NCI-H1417 (cell line): Measurements from ENCODE around the gene SHB.
A peak's percentile ranks its signal among the peaks of the same experiment; 100 is the strongest.
"Not testable (repeated sequence)": the region's sequence is repeated elsewhere in the genome, so short reads cannot be mapped to it uniquely, and the experiment has no call there.

ENCODE experiments used
- DNase-seq, 3 experiments: peaks; one replicate each; lab custom pipeline; 2025; lab: John Stamatoyannopoulos, UW

The SHB gene

GRCh38 chr9:37969558-37970300, 99.3 kb downstream of the SHB start:
- DNase-seq: no peak

GRCh38 chr9:37969130-37969529, 99.9 kb downstream of the SHB start:
- no peak for DNase-seq

GRCh38 chr9:37968228-37968701, 100.8 kb downstream of the SHB start:
- DNase-seq: no peak

GRCh38 chr9:37967761-37968080, 101.3 kb downstream of the SHB start:
- DNase-seq: no peak

GRCh38 chr9:37967014-37967760, 101.8 kb downstream of the SHB start:
- DNase-seq: no peak

- peak in 2 of 3 experiments; percentile 23 to 70 for DNase-seq
Measured at GRCh38 chr9:37966412-37967013, 102.5 kb downstream of the SHB start.

- DNase-seq: not testable (repeated sequence)
Measured at GRCh38 chr9:37965676-37966345, 103.2 kb downstream of the SHB start.

- no peak for DNase-seq
Measured at GRCh38 chr9:37965116-37965515, 103.9 kb downstream of the SHB start.

GRCh38 chr9:37964740-37965081, 104.3 kb downstream of the SHB start:
- no peak for DNase-seq

GRCh38 chr9:37963936-37964739, 104.9 kb downstream of the SHB start:
- DNase-seq: peak; percentile 18 to 81 (median 61)

GRCh38 chr9:37961351-37961750, 107.7 kb downstream of the SHB start:
- DNase-seq: no peak

- no peak for DNase-seq
Measured at GRCh38 chr9:37960631-37961030, 108.4 kb downstream of the SHB start.

- peak in 2 of 3 experiments; percentile 7 to 54 for DNase-seq
Measured at GRCh38 chr9:37959976-37960375, 109.1 kb downstream of the SHB start.

- no peak for DNase-seq
Measured at GRCh38 chr9:37958154-37958553, 110.9 kb downstream of the SHB start.

- DNase-seq: no peak
Measured at GRCh38 chr9:37957664-37957953, 111.4 kb downstream of the SHB start.

- no peak for DNase-seq
Measured at GRCh38 chr9:37956904-37957663, 111.9 kb downstream of the SHB start.

- DNase-seq: no peak
Measured at GRCh38 chr9:37956423-37956820, 112.6 kb downstream of the SHB start.

GRCh38 chr9:37955781-37956422, 113.1 kb downstream of the SHB start:
- no peak for DNase-seq

GRCh38 chr9:37954581-37954981, 114.4 kb downstream of the SHB start:
- no peak for DNase-seq

- DNase-seq: no peak
Measured at GRCh38 chr9:37953775-37954437, 115.1 kb downstream of the SHB start.
